Measurements from ENCODE around the gene RELB.

RELB gene

DNA sequence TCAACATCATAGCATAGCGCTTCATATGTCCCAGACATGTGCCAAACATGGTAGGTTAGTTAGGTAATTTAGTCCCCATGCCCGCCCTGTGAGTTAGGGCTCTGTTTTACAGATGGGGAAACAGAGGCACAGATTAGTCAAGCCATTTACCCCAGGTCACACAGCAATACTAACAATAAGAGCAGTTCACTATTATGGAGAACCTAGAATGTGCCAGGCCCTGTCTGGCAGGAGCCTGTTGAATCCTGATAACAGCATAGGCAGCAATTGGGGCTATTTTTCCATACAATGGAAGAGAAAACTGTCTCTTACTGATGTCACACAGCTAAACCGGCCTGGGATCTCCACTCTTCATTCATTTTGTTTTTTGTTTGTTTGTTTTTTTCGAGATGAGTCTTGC, 85.2 kb downstream of the RELB start:
- DNase-seq = no peak

DNA sequence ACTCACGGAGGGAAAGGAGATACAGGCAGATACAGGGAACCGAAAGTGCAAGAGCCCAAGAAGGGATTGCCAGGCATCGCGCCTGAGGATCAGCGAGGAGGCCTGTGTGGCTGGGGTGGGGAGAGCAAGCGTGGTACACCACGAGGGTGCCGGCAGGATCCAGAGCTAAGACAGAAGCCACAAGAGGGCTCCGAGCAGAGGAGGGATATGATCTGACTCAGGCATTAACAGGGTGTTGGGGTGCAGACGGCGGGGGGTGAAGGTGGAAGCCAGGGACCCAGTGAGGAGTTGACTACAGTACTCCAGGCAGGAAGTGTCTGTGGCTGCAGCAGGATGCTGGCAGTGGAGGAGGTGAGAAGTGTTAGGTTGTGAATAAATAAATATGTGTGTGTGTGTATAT, 86.3 kb downstream of the RELB start:
- DNase-seq = peak; percentile 75
